Right lobe of liver (tissue), 6 donors: ENCODE data around the gene BRICD5. TPM values are rescaled to one million over a fixed set of nuclear protein-coding genes. Genes with fewer than 3 reads are reported as not detected.

ENCODE experiments used
- ATAC-seq, 4 donors: fragments of 200-7000 bp; cut with Tn5 transposase; one replicate each; pipeline ENCODE4 v1.9.1; 2020; ENCODE audit warnings: mild to moderate bottlenecking in 4 of 4, moderate library complexity in 4 of 4
- DNase-seq, 3 donors: peaks; one replicate each; pipeline ENCODE4 v3.0.0-alpha.2; 2020
- H3K27ac ChIP-seq, 3 donors: fragments of 200-600 bp; one replicate each; pipeline ENCODE4 v1.8.0; 2022
- H3K27me3 ChIP-seq, 2 donors: fragments of 200-600 bp; one replicate each; pipeline ENCODE4 v1.8.0; 2022
- H3K36me3 ChIP-seq, 4 donors: fragments of 200-600 bp; sonication (generic) in 1 of 4; one replicate each; pipeline versions ENCODE4 v1.5.1 to v1.8.0; 2017 to 2022; ENCODE audit warnings: control low read depth in 1 of 4
- H3K4me1 ChIP-seq, 4 donors: fragments of 200-600 bp; sonication (generic) in 1 of 4; one replicate each; pipeline versions ENCODE4 v1.5.1 to v1.8.0; 2017 to 2022; ENCODE audit warnings: control low read depth in 1 of 4
- H3K4me3 ChIP-seq, 3 donors: fragments of 200-600 bp; one replicate each; pipeline ENCODE4 v1.8.0; 2022
- H3K9me3 ChIP-seq, 4 donors: fragments of 200-600 bp; sonication (generic) in 1 of 4; one replicate each; pipeline versions ENCODE4 v1.5.1 to v1.8.0; 2017 to 2022; ENCODE audit warnings: control low read depth in 1 of 4
- POLR2A ChIP-seq: fragments of 450-650 bp; IDR thresholded peaks from one replicate; pipeline ENCODE4 v1.6.1; 2017; ENCODE audit warnings: antibody characterized with exemption, mild to moderate bottlenecking
- WGBS: methylation state at CpG from one replicate; pipeline ENCODE4 v1.1.6; 2018; ENCODE audit warnings: low coverage, low lambda C conversion rate; ENCODE audit not compliant: insufficient coverage; ENCODE audit errors: missing lambda C conversion rate; 5-methylcytosine and 5-hydroxymethylcytosine counted together
- intact Hi-C, 2 donors: fragments of 100-400 bp; cut with DNase I; formaldehyde crosslinking; loops; one replicate each; pipeline versions ENCODE4 v1.11.2 to v1.14.1; 2022
- total RNA-seq, 6 experiments: library from RNA; depleted of rRNA in 2 of 6; stranded (reverse); fragments of >200 nt in 2 of 6; fragmentation: NEBNext Ultra II Directional in 3 of 6; extraction: Animal tissue kit (Norgen Biotek cat#: 25700) in 3 of 6; gene quantifications; one replicate each; pipeline versions ENCODE4 v1.1.0 to v1.2.4, GENCODE V29; 2016 to 2023
- TF ChIP-seq, protein P1 (sequence below), 4 donors: fragments of 200-600 bp in 3 of 4; fragments of 450-650 bp in 1 of 4; IDR thresholded peaks; one replicate each; pipeline versions ENCODE4 v1.5.1 to v1.8.0; 2016 to 2022; ENCODE audit warnings: antibody characterized with exemption in 4 of 4, mild to moderate bottlenecking in 2 of 4
- donor health status: DM: no; HTN: yes; CAD: no.
- donor health status: DM: no; HTN: no; CAD: no.
- donor health status: DM: no; HTN: no; CAD: no.
- donor health status: DM: no; HTN: yes; CAD: no.
- donor health status: DM: no; HTN: yes; CAD: no.

Gene BRICD5
- total RNA-seq, 6 experiments from 2014 or later = 0.74 to 3.7 (median 2.0) TPM

DNA sequence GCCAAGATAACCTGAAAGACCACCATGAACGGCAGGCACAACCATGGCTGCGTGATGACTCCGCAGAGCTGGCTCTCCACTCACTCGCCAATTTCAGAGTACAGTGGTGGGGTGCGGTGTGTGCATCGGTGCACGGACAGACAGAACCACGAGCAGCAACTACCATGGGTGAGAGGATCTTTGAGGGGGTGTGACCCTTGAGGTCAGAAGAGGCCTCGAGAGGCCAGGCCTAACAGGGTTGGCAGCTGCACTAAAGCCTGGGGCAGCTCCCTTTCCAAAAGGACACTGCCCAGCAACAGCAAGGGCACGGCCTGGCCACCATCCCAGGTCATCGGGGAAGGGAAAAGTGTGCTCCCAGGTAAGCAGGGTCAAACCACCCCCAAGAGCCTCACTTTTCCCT lies 42.6 kb upstream of the BRICD5 start:
- peak in 1 of 4 donors; percentile 30 for ATAC-seq

DNA sequence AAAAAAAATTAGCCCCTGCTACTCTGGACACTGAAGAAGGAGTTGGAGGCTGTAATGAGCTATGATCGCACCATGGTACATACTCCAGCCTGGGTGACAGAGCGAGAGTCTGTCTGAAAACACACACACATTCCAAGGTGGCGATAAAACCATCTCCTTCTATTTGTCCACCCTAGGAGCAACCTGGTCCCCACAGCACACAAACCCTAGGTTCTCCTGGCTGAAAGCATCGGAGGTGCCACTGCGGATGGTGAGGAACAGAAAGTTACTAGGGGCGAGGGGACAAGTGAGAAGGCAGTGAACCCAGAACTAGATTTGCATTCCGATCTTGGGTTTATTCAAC lies 42.1 kb upstream of the BRICD5 start:
- Histone ChIP-seq H3K27ac (peak overlapping the region in 1 of 3 donors; percentile 13), H3K4me1 (peaks cover 0 to 48% (median 10%) of the 10 kb centered on the region in 4 donors), H3K4me3 (no peak overlapping the region), H3K27me3 (no peaks in the 10 kb centered on the region), H3K36me3 (peaks cover 4 to 39% (median 17%) of the 10 kb centered on the region in 4 donors), H3K9me3 (no peaks in the 10 kb centered on the region)
- no peak for DNase-seq
- ATAC-seq = no peak
- intact Hi-C loops = no loop called here
- 96% methylated on average over 7 of the region's 7 CpGs for WGBS
- TF ChIP-seq, protein P1, sequence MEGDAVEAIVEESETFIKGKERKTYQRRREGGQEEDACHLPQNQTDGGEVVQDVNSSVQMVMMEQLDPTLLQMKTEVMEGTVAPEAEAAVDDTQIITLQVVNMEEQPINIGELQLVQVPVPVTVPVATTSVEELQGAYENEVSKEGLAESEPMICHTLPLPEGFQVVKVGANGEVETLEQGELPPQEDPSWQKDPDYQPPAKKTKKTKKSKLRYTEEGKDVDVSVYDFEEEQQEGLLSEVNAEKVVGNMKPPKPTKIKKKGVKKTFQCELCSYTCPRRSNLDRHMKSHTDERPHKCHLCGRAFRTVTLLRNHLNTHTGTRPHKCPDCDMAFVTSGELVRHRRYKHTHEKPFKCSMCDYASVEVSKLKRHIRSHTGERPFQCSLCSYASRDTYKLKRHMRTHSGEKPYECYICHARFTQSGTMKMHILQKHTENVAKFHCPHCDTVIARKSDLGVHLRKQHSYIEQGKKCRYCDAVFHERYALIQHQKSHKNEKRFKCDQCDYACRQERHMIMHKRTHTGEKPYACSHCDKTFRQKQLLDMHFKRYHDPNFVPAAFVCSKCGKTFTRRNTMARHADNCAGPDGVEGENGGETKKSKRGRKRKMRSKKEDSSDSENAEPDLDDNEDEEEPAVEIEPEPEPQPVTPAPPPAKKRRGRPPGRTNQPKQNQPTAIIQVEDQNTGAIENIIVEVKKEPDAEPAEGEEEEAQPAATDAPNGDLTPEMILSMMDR (IDR thresholded peaks at IDR 0.05) = no peak
- TF ChIP-seq POLR2A = no peak

More for the DNA sequence above, 42.6 kb upstream of the BRICD5 start:
- peaks cover 0 to 48% (median 10%) of the 10 kb centered on the region in 4 donors for H3K4me1 ChIP-seq
- peak in 1 of 3 donors; percentile 69 for DNase-seq
- H3K27ac ChIP-seq = peak overlapping the region in 1 of 3 donors; percentile 13
- H3K36me3 ChIP-seq = peaks cover 4 to 45% (median 17%) of the 10 kb centered on the region in 4 donors
- 63% methylated on average over 2 of the region's 11 CpGs for WGBS
- no peaks in the 10 kb centered on the region for H3K9me3 ChIP-seq
- H3K4me3 ChIP-seq = no peak overlapping the region
- intact Hi-C loops = no loop called here
- H3K27me3 ChIP-seq = no peaks in the 10 kb centered on the region
- no peak for TF ChIP-seq POLR2A
- TF ChIP-seq, protein P1 (IDR thresholded peaks at IDR 0.05) = no peak

DNA sequence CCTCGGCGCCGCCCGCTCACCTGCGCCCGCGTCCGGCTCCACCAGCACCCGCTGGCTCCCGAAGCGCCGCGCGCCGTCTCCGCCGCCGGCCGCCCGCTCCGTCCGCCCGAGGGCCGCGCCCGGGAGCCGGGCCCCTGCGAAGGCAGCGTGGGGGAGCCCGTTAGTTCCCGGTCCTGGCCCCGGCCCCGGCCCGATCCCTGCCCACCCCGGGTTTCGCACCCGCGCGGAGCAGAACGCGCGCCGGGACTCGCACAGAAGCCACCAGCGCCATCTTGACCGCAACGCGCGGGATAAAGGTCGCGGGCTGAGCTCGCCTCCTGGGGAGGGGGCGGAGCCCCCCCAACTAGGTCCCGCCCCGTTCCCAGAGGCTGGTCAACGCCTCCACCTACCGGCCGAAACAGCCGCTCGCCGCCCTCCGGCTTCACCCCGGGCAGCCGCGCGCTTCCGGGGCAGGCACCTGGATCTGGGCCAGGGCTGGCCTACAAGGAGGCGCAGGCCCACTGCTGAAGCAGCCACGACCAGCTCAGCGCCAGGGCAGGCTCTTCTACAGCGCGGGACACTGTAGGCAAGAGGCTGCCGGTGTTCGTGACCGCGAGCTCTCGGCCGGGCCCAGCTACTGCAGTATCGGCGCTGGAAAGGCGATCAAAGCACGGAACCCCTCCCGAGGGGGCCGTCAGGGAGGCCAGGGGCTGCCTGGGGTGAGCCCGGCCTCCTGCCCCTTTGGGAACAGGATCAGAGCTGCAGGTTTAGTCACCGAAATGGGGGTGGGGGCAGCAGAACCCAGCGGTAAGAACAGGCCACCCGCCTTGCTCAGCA lies 40.8 kb upstream of the BRICD5 start, which contains the start of gene ECI1:
Gene ECI1, minus strand, starts transcription at position 292 of the 816 bp plus-strand sequence. Its CDS starts 21 bp downstream, at position 271.
- Histone ChIP-seq H3K4me3 (peak within 1 kb of the TSS; percentile 69 to 88 (median 74)), H3K27me3 (no peaks in the 10 kb centered on the region), H3K9me3 (no peaks in the 10 kb centered on the region), H3K4me1 (peaks cover 0 to 48% (median 10%) of the 10 kb centered on the region in 4 donors), H3K36me3 (peaks cover 4 to 31% (median 12%) of the 10 kb centered on the region in 4 donors), H3K27ac (peak within 1 kb of the TSS; percentile 64 to 93 (median 76))
- intact Hi-C loops = no loop called here
- DNase-seq (peak; percentile 98 to 99 (median 98)), ATAC-seq (peak; percentile 96 to 98 (median 96))
- WGBS = 3% methylated on average over 8 of the region's 88 CpGs
- TF ChIP-seq POLR2A = peak; percentile 92
- TF ChIP-seq, protein P1 (IDR thresholded peaks at IDR 0.05) = peak; percentile 74 to 88 (median 84)

DNA sequence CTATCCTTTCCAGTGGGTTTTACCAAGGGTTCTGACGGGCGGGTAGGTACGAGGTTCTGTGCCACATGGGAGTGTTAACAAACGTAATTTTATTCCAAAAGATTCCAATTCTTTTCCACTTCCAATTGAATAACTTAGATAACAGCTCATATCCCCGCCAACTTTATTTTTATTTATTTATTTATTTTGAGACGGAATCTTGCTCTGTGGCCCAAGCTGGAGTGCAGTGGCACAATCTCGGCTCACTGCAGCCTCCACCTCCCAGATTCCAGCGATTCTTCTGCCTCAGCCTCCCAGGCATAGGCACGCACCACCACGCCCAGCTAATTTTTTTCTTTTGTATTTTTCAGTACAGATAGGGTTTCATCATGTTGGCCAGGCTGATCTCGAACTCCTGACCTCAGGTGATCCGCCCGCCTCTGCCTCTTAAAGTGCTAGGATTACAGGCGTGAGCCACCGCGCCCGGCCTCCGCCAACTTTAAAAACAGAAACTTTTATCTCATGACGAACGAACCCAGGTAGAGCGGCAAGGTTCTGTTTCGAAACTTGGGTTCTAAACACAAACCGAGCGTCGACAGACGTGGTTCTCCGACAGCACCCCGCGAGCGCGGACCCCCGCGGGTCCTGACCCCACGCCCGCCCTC lies 40.1 kb upstream of the BRICD5 start:
- Histone ChIP-seq H3K4me1 (peaks cover 0 to 48% (median 10%) of the 10 kb centered on the region in 4 donors), H3K27ac (peak overlapping the region; percentile 64 to 93 (median 76)), H3K27me3 (no peaks in the 10 kb centered on the region), H3K9me3 (no peaks in the 10 kb centered on the region), H3K4me3 (peak overlapping the region; percentile 69 to 88 (median 74)), H3K36me3 (peaks cover 4 to 31% (median 8%) of the 10 kb centered on the region in 4 donors)
- no peak for TF ChIP-seq POLR2A
- TF ChIP-seq, protein P1 (IDR thresholded peaks at IDR 0.05) = no peak
- ATAC-seq (peak in 3 of 4 donors; percentile 5 to 11 (median 7)), DNase-seq (no peak)
- intact Hi-C loops = no loop called here
- 3% methylated on average over 21 of the region's 35 CpGs for WGBS
